ENCODE results near the gene PFN4. TPM values are rescaled to one million over a fixed set of nuclear protein-coding genes. Genes with fewer than 3 reads are reported as not detected.

The PFN4 gene
- total and polyA plus RNA-seq, 2 experiments from 2014 or later, result 0.28 TPM; not detected in 1

DNA sequence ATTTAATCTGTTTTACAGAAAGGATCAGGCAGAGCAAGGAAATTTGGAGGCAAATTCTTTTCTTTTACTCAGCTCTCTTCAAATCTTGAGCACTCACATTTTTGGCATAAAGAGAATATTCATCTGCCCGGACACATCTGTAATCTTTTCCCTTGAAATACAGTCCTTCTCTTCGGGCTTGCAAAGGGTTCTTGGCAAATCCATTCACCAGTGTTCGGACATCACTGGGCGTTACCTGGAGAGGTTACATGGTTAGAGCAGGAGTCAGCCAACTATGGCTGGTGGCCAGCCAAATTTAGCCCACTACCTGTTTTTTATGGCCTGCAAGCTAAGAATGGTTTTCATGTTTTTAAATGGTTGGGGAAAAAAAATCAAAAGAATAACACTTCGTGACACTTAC is 2.1 kb downstream of the PFN4 start:
- H3K27me3 Mint-ChIP-seq (ENCODE audit: insufficient read depth, low read depth, poor library complexity), result peaks cover 2% of the 10 kb centered on the region
- peak overlapping the region; percentile 86 for H3K27ac Mint-ChIP-seq
- no peak overlapping the region for H3K4me3 ChIP-seq
- DNase-seq (ENCODE audit: low spot score) (no peak), ATAC-seq (no peak)
- no peaks in the 10 kb centered on the region for H3K36me3 ChIP-seq (ENCODE audit: insufficient read depth)
- TF ChIP-seq, protein P1, sequence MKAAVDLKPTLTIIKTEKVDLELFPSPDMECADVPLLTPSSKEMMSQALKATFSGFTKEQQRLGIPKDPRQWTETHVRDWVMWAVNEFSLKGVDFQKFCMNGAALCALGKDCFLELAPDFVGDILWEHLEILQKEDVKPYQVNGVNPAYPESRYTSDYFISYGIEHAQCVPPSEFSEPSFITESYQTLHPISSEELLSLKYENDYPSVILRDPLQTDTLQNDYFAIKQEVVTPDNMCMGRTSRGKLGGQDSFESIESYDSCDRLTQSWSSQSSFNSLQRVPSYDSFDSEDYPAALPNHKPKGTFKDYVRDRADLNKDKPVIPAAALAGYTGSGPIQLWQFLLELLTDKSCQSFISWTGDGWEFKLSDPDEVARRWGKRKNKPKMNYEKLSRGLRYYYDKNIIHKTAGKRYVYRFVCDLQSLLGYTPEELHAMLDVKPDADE (IDR thresholded peaks at IDR 0.05), result no peak
- TF ChIP-seq JUNB (IDR thresholded peaks at IDR 0.05; ENCODE audit: unreplicated experiment) (no peak), EZH2 (IDR thresholded peaks at IDR 0.05; ENCODE audit: low read depth, unreplicated experiment) (no peak), POLR2AphosphoS5 (IDR thresholded peaks at IDR 0.05; ENCODE audit: low read depth) (no peak), ZNF114 (CRISPR knock-in tag; IDR thresholded peaks at IDR 0.05) (no peak), EZH2phosphoT487 (IDR thresholded peaks at IDR 0.05; ENCODE audit: unreplicated experiment) (no peak), STAT1 (IDR thresholded peaks at IDR 0.05; ENCODE audit: unreplicated experiment) (no peak), NANOG (IDR thresholded peaks at IDR 0.05; ENCODE audit: borderline replicate concordance) (no peak), CREB1 (CRISPR knock-in tag; IDR thresholded peaks at IDR 0.05; ENCODE audit: low read depth) (no peak)
- TF ChIP-seq, protein P2, sequence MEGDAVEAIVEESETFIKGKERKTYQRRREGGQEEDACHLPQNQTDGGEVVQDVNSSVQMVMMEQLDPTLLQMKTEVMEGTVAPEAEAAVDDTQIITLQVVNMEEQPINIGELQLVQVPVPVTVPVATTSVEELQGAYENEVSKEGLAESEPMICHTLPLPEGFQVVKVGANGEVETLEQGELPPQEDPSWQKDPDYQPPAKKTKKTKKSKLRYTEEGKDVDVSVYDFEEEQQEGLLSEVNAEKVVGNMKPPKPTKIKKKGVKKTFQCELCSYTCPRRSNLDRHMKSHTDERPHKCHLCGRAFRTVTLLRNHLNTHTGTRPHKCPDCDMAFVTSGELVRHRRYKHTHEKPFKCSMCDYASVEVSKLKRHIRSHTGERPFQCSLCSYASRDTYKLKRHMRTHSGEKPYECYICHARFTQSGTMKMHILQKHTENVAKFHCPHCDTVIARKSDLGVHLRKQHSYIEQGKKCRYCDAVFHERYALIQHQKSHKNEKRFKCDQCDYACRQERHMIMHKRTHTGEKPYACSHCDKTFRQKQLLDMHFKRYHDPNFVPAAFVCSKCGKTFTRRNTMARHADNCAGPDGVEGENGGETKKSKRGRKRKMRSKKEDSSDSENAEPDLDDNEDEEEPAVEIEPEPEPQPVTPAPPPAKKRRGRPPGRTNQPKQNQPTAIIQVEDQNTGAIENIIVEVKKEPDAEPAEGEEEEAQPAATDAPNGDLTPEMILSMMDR (conservative IDR thresholded peaks at IDR 0.05; ENCODE audit: low read depth in 2 of 2), result no peak
- TF ChIP-seq, protein P3, sequence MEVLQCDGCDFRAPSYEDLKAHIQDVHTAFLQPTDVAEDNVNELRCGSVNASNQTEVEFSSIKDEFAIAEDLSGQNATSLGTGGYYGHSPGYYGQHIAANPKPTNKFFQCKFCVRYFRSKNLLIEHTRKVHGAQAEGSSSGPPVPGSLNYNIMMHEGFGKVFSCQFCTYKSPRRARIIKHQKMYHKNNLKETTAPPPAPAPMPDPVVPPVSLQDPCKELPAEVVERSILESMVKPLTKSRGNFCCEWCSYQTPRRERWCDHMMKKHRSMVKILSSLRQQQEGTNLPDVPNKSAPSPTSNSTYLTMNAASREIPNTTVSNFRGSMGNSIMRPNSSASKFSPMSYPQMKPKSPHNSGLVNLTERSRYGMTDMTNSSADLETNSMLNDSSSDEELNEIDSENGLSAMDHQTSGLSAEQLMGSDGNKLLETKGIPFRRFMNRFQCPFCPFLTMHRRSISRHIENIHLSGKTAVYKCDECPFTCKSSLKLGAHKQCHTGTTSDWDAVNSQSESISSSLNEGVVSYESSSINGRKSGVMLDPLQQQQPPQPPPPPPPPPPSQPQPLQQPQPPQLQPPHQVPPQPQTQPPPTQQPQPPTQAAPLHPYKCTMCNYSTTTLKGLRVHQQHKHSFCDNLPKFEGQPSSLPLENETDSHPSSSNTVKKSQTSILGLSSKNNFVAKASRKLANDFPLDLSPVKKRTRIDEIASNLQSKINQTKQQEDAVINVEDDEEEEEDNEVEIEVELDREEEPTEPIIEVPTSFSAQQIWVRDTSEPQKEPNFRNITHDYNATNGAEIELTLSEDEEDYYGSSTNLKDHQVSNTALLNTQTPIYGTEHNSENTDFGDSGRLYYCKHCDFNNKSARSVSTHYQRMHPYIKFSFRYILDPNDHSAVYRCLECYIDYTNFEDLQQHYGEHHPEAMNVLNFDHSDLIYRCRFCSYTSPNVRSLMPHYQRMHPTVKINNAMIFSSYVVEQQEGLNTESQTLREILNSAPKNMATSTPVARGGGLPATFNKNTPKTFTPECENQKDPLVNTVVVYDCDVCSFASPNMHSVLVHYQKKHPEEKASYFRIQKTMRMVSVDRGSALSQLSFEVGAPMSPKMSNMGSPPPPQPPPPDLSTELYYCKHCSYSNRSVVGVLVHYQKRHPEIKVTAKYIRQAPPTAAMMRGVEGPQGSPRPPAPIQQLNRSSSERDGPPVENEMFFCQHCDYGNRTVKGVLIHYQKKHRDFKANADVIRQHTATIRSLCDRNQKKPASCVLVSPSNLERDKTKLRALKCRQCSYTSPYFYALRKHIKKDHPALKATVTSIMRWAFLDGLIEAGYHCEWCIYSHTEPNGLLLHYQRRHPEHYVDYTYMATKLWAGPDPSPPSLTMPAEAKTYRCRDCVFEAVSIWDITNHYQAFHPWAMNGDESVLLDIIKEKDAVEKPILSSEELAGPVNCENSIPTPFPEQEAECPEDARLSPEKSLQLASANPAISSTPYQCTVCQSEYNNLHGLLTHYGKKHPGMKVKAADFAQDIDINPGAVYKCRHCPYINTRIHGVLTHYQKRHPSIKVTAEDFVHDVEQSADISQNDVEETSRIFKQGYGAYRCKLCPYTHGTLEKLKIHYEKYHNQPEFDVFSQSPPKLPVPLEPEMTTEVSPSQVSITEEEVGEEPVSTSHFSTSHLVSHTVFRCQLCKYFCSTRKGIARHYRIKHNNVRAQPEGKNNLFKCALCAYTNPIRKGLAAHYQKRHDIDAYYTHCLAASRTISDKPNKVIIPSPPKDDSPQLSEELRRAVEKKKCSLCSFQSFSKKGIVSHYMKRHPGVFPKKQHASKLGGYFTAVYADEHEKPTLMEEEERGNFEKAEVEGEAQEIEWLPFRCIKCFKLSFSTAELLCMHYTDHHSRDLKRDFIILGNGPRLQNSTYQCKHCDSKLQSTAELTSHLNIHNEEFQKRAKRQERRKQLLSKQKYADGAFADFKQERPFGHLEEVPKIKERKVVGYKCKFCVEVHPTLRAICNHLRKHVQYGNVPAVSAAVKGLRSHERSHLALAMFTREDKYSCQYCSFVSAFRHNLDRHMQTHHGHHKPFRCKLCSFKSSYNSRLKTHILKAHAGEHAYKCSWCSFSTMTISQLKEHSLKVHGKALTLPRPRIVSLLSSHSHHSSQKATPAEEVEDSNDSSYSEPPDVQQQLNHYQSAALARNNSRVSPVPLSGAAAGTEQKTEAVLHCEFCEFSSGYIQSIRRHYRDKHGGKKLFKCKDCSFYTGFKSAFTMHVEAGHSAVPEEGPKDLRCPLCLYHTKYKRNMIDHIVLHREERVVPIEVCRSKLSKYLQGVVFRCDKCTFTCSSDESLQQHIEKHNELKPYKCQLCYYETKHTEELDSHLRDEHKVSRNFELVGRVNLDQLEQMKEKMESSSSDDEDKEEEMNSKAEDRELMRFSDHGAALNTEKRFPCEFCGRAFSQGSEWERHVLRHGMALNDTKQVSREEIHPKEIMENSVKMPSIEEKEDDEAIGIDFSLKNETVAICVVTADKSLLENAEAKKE (CRISPR knock-in tag; IDR thresholded peaks at IDR 0.05), result no peak
- TF ChIP-seq, protein P4, sequence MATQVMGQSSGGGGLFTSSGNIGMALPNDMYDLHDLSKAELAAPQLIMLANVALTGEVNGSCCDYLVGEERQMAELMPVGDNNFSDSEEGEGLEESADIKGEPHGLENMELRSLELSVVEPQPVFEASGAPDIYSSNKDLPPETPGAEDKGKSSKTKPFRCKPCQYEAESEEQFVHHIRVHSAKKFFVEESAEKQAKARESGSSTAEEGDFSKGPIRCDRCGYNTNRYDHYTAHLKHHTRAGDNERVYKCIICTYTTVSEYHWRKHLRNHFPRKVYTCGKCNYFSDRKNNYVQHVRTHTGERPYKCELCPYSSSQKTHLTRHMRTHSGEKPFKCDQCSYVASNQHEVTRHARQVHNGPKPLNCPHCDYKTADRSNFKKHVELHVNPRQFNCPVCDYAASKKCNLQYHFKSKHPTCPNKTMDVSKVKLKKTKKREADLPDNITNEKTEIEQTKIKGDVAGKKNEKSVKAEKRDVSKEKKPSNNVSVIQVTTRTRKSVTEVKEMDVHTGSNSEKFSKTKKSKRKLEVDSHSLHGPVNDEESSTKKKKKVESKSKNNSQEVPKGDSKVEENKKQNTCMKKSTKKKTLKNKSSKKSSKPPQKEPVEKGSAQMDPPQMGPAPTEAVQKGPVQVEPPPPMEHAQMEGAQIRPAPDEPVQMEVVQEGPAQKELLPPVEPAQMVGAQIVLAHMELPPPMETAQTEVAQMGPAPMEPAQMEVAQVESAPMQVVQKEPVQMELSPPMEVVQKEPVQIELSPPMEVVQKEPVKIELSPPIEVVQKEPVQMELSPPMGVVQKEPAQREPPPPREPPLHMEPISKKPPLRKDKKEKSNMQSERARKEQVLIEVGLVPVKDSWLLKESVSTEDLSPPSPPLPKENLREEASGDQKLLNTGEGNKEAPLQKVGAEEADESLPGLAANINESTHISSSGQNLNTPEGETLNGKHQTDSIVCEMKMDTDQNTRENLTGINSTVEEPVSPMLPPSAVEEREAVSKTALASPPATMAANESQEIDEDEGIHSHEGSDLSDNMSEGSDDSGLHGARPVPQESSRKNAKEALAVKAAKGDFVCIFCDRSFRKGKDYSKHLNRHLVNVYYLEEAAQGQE (IDR thresholded peaks at IDR 0.05; ENCODE audit: unreplicated experiment), result no peak
- H3K36me3 Mint-ChIP-seq (ENCODE audit: low read depth), result no peaks in the 10 kb centered on the region
- H3K9me3 Mint-ChIP-seq, result no peaks in the 10 kb centered on the region
- no peak overlapping the region for H3K27ac ChIP-seq (ENCODE audit: low read depth)
- no peaks in the 10 kb centered on the region for H3F3A ChIP-seq (replicated peaks; ENCODE audit: low read depth)
- peak overlapping the region; percentile 11; the same call in 1 of the 2 replicates for H3K4me2 ChIP-seq
- H2AFZ ChIP-seq, result no peak overlapping the region; the same call in 1 of the 2 replicates
- H3K4me1 ChIP-seq (ENCODE audit: insufficient read depth), result peaks cover 24% of the 10 kb centered on the region
- H3K4me3 Mint-ChIP-seq, result no peak overlapping the region
- peaks cover 23% of the 10 kb centered on the region for H3K4me1 Mint-ChIP-seq
- no peaks in the 10 kb centered on the region for H4K20me1 ChIP-seq (replicated peaks; ENCODE audit: insufficient read depth)
- peaks cover 11% of the 10 kb centered on the region for H3K27me3 ChIP-seq (ENCODE audit: insufficient read depth)
- no peaks in the 10 kb centered on the region for H3K9me2 ChIP-seq (ENCODE audit: insufficient read depth)
- no peaks in the 10 kb centered on the region for H3K79me2 ChIP-seq (replicated peaks; ENCODE audit: insufficient read depth)

All from GM23338 (cell line).